Fibroblast of lung (primary cell): ENCODE data around the gene HPX.

ENCODE experiments used
- EZH2 ChIP-seq: IDR thresholded peaks from 2 replicates; pipeline ENCODE4 v1.5.1; 2012; ENCODE audit warnings: low read length, control low read depth, mild to moderate bottlenecking; ENCODE audit errors: missing control alignments
- TF ChIP-seq, protein P1 (sequence below), 2 donors: IDR thresholded peaks in 1 of 2; conservative IDR thresholded peaks in 1 of 2; 1 replicate in 1 of 2; 2 replicates in 1 of 2; pipeline ENCODE4 v1.5.1; 2011 to 2012; ENCODE audit warnings: low read length in 2 of 2, control low read depth in 1 of 2, inconsistent platforms in 1 of 2, low read depth in 1 of 2, mild to moderate bottlenecking in 1 of 2

DNA sequence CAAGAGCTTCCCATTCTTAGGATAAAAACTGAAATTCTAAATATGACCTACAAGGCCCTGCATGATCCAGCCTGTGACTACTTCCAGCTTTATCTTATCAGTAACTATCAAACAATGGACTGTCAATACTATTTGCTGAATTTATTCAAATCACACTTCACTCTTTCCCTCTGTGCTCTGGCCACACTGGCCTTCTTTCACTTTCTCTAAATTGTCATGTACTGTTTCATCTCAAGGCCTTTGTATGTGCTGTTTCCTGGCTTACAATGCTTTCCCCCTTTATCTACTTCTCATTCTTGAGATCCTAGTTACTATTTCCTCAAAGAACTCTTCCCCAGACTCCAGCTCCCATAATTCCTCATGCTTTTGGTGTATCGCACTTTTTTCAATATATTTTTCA, 46.2 kb upstream of the HPX start:
- TF ChIP-seq, protein P1, sequence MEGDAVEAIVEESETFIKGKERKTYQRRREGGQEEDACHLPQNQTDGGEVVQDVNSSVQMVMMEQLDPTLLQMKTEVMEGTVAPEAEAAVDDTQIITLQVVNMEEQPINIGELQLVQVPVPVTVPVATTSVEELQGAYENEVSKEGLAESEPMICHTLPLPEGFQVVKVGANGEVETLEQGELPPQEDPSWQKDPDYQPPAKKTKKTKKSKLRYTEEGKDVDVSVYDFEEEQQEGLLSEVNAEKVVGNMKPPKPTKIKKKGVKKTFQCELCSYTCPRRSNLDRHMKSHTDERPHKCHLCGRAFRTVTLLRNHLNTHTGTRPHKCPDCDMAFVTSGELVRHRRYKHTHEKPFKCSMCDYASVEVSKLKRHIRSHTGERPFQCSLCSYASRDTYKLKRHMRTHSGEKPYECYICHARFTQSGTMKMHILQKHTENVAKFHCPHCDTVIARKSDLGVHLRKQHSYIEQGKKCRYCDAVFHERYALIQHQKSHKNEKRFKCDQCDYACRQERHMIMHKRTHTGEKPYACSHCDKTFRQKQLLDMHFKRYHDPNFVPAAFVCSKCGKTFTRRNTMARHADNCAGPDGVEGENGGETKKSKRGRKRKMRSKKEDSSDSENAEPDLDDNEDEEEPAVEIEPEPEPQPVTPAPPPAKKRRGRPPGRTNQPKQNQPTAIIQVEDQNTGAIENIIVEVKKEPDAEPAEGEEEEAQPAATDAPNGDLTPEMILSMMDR (conservative IDR thresholded peaks at IDR 0.05 in 1 of 2, IDR thresholded peaks at IDR 0.05 in 1 of 2; ENCODE audit: low read depth in 1 of 2, low read length in 2 of 2), result no peak
- no peak for TF ChIP-seq EZH2
